ENCODE measurements around the gene PSMA2. TPM values are rescaled to one million over a fixed set of nuclear protein-coding genes. Genes with fewer than 3 reads are reported as not detected.
A peak's percentile ranks its signal among the peaks of the same experiment; 100 is the strongest.

Gene PSMA2
- total RNA-seq, 1 donor from 2014 or later, result 91.8 TPM

- Histone ChIP-seq H3K27me3 (ENCODE audit: control insufficient read depth, insufficient read depth, low read length) (no peaks in the 10 kb centered on the region), H3K4me3 (ENCODE audit: low read depth, low read length) (no peak overlapping the region), H3K36me3 (ENCODE audit: control insufficient read depth, insufficient read depth, low read length) (no peaks in the 10 kb centered on the region)
- TF ChIP-seq CTCF (IDR thresholded peaks at IDR 0.05; ENCODE audit: insufficient read depth, low read length, poor library complexity, severe bottlenecking), result no peak
- no peak for DNase-seq (ENCODE audit: low read depth)
Observed at GRCh38 chr7:42880392-42880791, 51.6 kb downstream of the PSMA2 start.

- no peaks in the 10 kb centered on the region for H3K36me3 ChIP-seq (ENCODE audit: control insufficient read depth, insufficient read depth, low read length)
- TF ChIP-seq CTCF (IDR thresholded peaks at IDR 0.05; ENCODE audit: insufficient read depth, low read length, poor library complexity, severe bottlenecking), result no peak
- DNase-seq (ENCODE audit: low read depth), result no peak
- no peaks in the 10 kb centered on the region for H3K27me3 ChIP-seq (ENCODE audit: control insufficient read depth, insufficient read depth, low read length)
- no peak overlapping the region for H3K4me3 ChIP-seq (ENCODE audit: low read depth, low read length)
Observed at GRCh38 chr7:42878303-42878702, 53.7 kb downstream of the PSMA2 start.

GRCh38 chr7:42877862-42878261, 54.1 kb downstream of the PSMA2 start:
- no peak for DNase-seq (ENCODE audit: low read depth)
- Histone ChIP-seq H3K36me3 (ENCODE audit: control insufficient read depth, insufficient read depth, low read length) (no peaks in the 10 kb centered on the region), H3K4me3 (ENCODE audit: low read depth, low read length) (no peak overlapping the region), H3K27me3 (ENCODE audit: control insufficient read depth, insufficient read depth, low read length) (no peaks in the 10 kb centered on the region)
- TF ChIP-seq CTCF (IDR thresholded peaks at IDR 0.05; ENCODE audit: insufficient read depth, low read length, poor library complexity, severe bottlenecking), result no peak

- Histone ChIP-seq H3K4me3 (ENCODE audit: low read depth, low read length) (no peak overlapping the region), H3K27me3 (ENCODE audit: control insufficient read depth, insufficient read depth, low read length) (no peaks in the 10 kb centered on the region), H3K36me3 (ENCODE audit: control insufficient read depth, insufficient read depth, low read length) (no peaks in the 10 kb centered on the region)
- no peak for DNase-seq (ENCODE audit: low read depth)
- peak; percentile 78 for TF ChIP-seq CTCF (IDR thresholded peaks at IDR 0.05; ENCODE audit: insufficient read depth, low read length, poor library complexity, severe bottlenecking)
Observed at GRCh38 chr7:42876182-42877068, 55.5 kb downstream of the PSMA2 start.

GRCh38 chr7:42869131-42870020, 62.6 kb downstream of the PSMA2 start:
- Histone ChIP-seq H3K36me3 (ENCODE audit: control insufficient read depth, insufficient read depth, low read length) (no peaks in the 10 kb centered on the region), H3K27me3 (ENCODE audit: control insufficient read depth, insufficient read depth, low read length) (no peaks in the 10 kb centered on the region), H3K4me3 (ENCODE audit: low read depth, low read length) (no peak overlapping the region)
- DNase-seq (ENCODE audit: low read depth), result no peak
- no peak for TF ChIP-seq CTCF (IDR thresholded peaks at IDR 0.05; ENCODE audit: insufficient read depth, low read length, poor library complexity, severe bottlenecking)
